ENCODE results near the gene HBP1. TPM values are rescaled to one million over a fixed set of nuclear protein-coding genes. Genes with fewer than 3 reads are reported as not detected.

Gene HBP1
- total and polyA plus RNA-seq, 2 of the 8 experiments (the other 6 are each of a cell fraction or from before 2014, with no cell fraction given): 28.9 to 29.2 TPM

DNA sequence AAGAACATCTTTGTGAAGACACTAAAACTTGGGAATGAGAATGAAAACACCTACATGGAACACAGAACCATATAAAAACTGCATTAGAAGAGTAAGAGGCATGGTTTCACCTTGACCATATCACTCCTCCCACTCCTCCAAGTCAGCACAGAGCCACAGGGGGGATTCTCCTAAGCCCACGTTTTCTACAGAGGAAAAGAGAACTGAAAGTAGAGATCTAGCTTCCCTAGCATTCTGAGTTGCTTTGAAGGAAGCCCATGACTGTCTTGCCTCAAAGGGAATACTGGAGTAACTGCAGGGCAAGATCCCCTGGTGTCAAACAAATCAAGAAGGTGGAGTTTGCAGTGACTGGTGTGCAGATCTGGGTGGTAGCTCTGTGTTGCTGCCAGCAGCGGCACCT, 43.9 kb downstream of the HBP1 start:
- Histone ChIP-seq H3K18ac (ENCODE audit: extremely low read depth, low read length) (no peak overlapping the region), H3K9me3 (ENCODE audit: insufficient read depth in 2 of 2, low read depth in 1 of 2, low read length in 1 of 2) (no peaks in the 10 kb centered on the region), H3K23ac (ENCODE audit: insufficient read length) (no peak overlapping the region), H3K79me1 (ENCODE audit: low read depth, low read length) (no peaks in the 10 kb centered on the region), H3K23me2 (ENCODE audit: low read depth, low read length) (no peaks in the 10 kb centered on the region), H4K20me1 (replicated peaks in 1 of 2; ENCODE audit: control insufficient read depth in 1 of 2, insufficient read depth in 2 of 2, low read length in 2 of 2) (no peaks in the 10 kb centered on the region), H2BK15ac (ENCODE audit: low read length) (no peak overlapping the region), H2BK20ac (ENCODE audit: low read length) (no peak overlapping the region), H3K56ac (replicated peaks; ENCODE audit: insufficient read length, low read depth, low read length) (no peak overlapping the region), H3K36me3 (ENCODE audit: control insufficient read depth in 2 of 4, insufficient read depth in 4 of 4, low read length in 3 of 4) (peaks cover 0 to 5% (median 0%) of the 10 kb centered on the region in 4 experiments; a peak in 1 of 8 replicates), H3K27me3 (replicated peaks in 1 of 4; ENCODE audit: control insufficient read depth in 3 of 4, extremely low read depth in 1 of 4, insufficient read depth in 3 of 4, low read length in 3 of 4) (no peaks in the 10 kb centered on the region), H4K91ac (replicated peaks; ENCODE audit: insufficient read length, low read length) (no peak overlapping the region), H2AK5ac (ENCODE audit: low read depth, low read length) (no peak overlapping the region), H2BK5ac (ENCODE audit: low read depth, low read length) (no peak overlapping the region), H2BK12ac (ENCODE audit: low read depth, low read length) (no peak overlapping the region), H2BK120ac (replicated peaks; ENCODE audit: low read depth, low read length) (no peak overlapping the region), H3K4ac (replicated peaks; ENCODE audit: insufficient read length, low read depth, low read length) (no peak overlapping the region), H4K5ac (ENCODE audit: insufficient read length, low read depth, low read length) (no peak overlapping the region), H3K9ac (replicated peaks in 1 of 4; ENCODE audit: extremely low read depth in 1 of 4, low read depth in 3 of 4, low read length in 3 of 4) (no peak overlapping the region), H3K4me3 (ENCODE audit: extremely low read depth in 1 of 4, insufficient read depth in 2 of 4, low read depth in 3 of 4, low read length in 4 of 4) (no peak overlapping the region), H3K4me1 (replicated peaks in 1 of 4; ENCODE audit: control insufficient read depth in 3 of 4, insufficient read depth in 4 of 4, low read length in 3 of 4) (no peaks in the 10 kb centered on the region), H3K79me2 (ENCODE audit: control insufficient read depth in 1 of 2, insufficient read depth in 2 of 2, low read length in 2 of 2) (no peaks in the 10 kb centered on the region), H4K8ac (ENCODE audit: extremely low read depth, insufficient read depth, low read length) (no peak overlapping the region), H2AFZ (ENCODE audit: low read length) (no peak overlapping the region), H3K27ac (ENCODE audit: low read depth, low read length) (no peak overlapping the region), H3K14ac (ENCODE audit: insufficient read length) (no peak overlapping the region), H3K4me2 (ENCODE audit: insufficient read depth in 1 of 2, low read depth in 2 of 2, low read length in 2 of 2) (no peak overlapping the region)
- WGBS, 2 experiments (ENCODE audit: extremely low coverage in 1 of 2, insufficient coverage in 1 of 2, insufficient read length in 1 of 2, insufficient replicate concordance in 2 of 2, low coverage in 1 of 2, low lambda C conversion rate in 2 of 2, missing lambda C conversion rate in 1 of 2): 82% methylated on average over 2 of the region's 2 CpGs; no CpG with 5 or more reads in 1 of the 2 experiments
- CTCF ChIA-PET (ENCODE audit: partially characterized antibody): interaction anchor here (0.9 to 2.7 kb wide), 12 partner anchors 10 to 420 kb away, joined by 3 to 10 read pairs (median 4); no protein-coding TSS in a partner anchor
- no peak for DNase-seq (ENCODE audit: low read depth in 1 of 2, low spot score in 2 of 2)
- TF ChIP-seq CBX5 (IDR thresholded peaks at IDR 0.05; ENCODE audit: low read depth, low read length): no peak
- POLR2A ChIA-PET (ENCODE audit: partially characterized antibody): interaction anchor here (1.5 kb wide), 1 partner anchor 14 kb away, joined by 5 read pairs; no protein-coding TSS in a partner anchor
- FAIRE-seq: no peak

Data from H1 (cell line).